A673 (cell line): ENCODE results near the gene TRIM16.
"Not testable (repeated sequence)": the region's sequence is repeated elsewhere in the genome, so short reads cannot be mapped to it uniquely, and the experiment has no call there.

Source experiments
- EZH2 ChIP-seq: fragments of 200-600 bp; sonication (generic); IDR thresholded peaks from 2 replicates; pipeline ENCODE4 v1.6.1; 2017; ENCODE audit warnings: borderline replicate concordance, low read depth, mild to moderate bottlenecking, mixed read lengths, antibody characterized with exemption, low read length; ENCODE audit not compliant: poor library complexity, severe bottlenecking
- TF ChIP-seq, protein P1 (sequence below): fragments of 300-800, 200-600 bp; sonication (generic); conservative IDR thresholded peaks from 2 replicates; pipeline ENCODE4 v1.5.1; 2017; ENCODE audit warnings: low read depth, mild to moderate bottlenecking, antibody characterized with exemption, low read length, moderate library complexity, mixed read lengths

DNA sequence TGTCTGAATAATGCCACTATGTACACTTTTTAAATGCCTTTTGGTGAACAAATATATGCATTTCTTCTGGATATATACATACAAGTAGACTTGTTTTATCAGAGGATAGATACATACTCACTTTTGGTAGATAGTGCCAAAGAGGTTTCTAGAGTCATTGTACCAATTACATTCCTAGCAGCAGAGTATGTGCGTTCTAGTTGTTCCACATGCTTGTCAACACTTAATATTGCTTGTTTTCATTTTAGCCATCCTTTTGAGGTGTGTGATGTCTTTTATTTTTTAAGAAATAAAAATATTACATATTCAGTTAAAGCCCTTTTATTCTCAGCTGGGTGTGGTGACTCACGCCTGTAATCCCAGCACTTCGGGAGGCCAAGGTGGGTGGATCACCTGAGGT lies 24.8 kb upstream of the TRIM16 start:
- TF ChIP-seq, protein P1, sequence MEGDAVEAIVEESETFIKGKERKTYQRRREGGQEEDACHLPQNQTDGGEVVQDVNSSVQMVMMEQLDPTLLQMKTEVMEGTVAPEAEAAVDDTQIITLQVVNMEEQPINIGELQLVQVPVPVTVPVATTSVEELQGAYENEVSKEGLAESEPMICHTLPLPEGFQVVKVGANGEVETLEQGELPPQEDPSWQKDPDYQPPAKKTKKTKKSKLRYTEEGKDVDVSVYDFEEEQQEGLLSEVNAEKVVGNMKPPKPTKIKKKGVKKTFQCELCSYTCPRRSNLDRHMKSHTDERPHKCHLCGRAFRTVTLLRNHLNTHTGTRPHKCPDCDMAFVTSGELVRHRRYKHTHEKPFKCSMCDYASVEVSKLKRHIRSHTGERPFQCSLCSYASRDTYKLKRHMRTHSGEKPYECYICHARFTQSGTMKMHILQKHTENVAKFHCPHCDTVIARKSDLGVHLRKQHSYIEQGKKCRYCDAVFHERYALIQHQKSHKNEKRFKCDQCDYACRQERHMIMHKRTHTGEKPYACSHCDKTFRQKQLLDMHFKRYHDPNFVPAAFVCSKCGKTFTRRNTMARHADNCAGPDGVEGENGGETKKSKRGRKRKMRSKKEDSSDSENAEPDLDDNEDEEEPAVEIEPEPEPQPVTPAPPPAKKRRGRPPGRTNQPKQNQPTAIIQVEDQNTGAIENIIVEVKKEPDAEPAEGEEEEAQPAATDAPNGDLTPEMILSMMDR = not testable (repeated sequence)
- TF ChIP-seq EZH2 = not testable (repeated sequence)
